ENCODE measurements around the gene HPN. TPM values are rescaled to one million over a fixed set of nuclear protein-coding genes. Genes with fewer than 3 reads are reported as not detected.
A peak's percentile ranks its signal among the peaks of the same experiment; 100 is the strongest.

The HPN gene
- total and polyA plus RNA-seq, 2 of the 13 experiments (the other 11 are each of a cell fraction or from before 2014, with no cell fraction given), result 46.7 to 261 TPM

- CTCF ChIA-PET (ENCODE audit: low intra/inter-chr PET ratio, low total read pairs), result no interaction called here
- Histone ChIP-seq H3K9me3 (ENCODE audit: low read length) (no peaks in the 10 kb centered on the region), H4K20me1 (ENCODE audit: insufficient read depth, low read length) (no peaks in the 10 kb centered on the region), H3K9ac (ENCODE audit: insufficient read depth, low read depth, low read length) (no peak overlapping the region), H3K27me3 (ENCODE audit: control insufficient read depth in 1 of 2, insufficient read depth in 2 of 2, low read length in 2 of 2) (no peaks in the 10 kb centered on the region; a peak in 1 of 5 replicates), H3K4me1 (ENCODE audit: insufficient read depth, low read length) (peaks cover 34% of the 10 kb centered on the region), H2AFZ (ENCODE audit: low read length) (peak overlapping the region; percentile 82), H3K4me3 (replicated peaks in 1 of 3; ENCODE audit: insufficient read depth in 1 of 3, low read depth in 2 of 3, low read length in 3 of 3) (no peak overlapping the region; a peak in 1 of 6 replicates), H3K4me2 (ENCODE audit: low read depth, low read length) (peak overlapping the region; percentile 29; the same call in 1 of the 2 replicates), H3K36me3 (replicated peaks in 1 of 2; ENCODE audit: control insufficient read depth in 1 of 2, insufficient read depth in 2 of 2, low read length in 2 of 2) (no peaks in the 10 kb centered on the region), H3K79me2 (ENCODE audit: insufficient read depth, low read length) (no peaks in the 10 kb centered on the region), H3K27ac (ENCODE audit: extremely low read length, insufficient read depth, low read length) (no peak overlapping the region)
- BruUV-seq (replicated peaks), result no TSS peak
- POLR2A ChIA-PET, result no interaction called here
- in situ Hi-C loops (cut with HindIII; ENCODE audit: extremely low pct_ligation_motif_present, low pct_unique_long_range_greater_than_20kb), result no loop called here
- ATAC-seq (peak; percentile 37), FAIRE-seq (no peak), DNase-seq (ENCODE audit: low spot score) (no peak)
- intact Hi-C loops (cut with micrococcal nuclease; ENCODE audit: unreplicated experiment), result no loop called here
- TF ChIP-seq ZNF512 (CRISPR knock-in tag; IDR thresholded peaks at IDR 0.05), result peak; percentile 96
- no peak for TF ChIP-seq ZNF792 (CRISPR knock-in tag; IDR thresholded peaks at IDR 0.05)
- no peak for TF ChIP-seq GRHL1 (CRISPR knock-in tag; conservative IDR thresholded peaks at IDR 0.05)
- TF ChIP-seq NONO (IDR thresholded peaks at IDR 0.05), result 0 out of 2 replicates have a peak, but pooled peaks have one; percentile 36
- no peak for TF ChIP-seq NONO (CRISPR knock-in tag; conservative IDR thresholded peaks at IDR 0.05)
- TF ChIP-seq CTCF (CRISPR knock-in tag; IDR thresholded peaks at IDR 0.05), result 0 out of 2 replicates have a peak, but pooled peaks have one; percentile 3
- WGBS (ENCODE audit: low lambda C conversion rate), result 29% methylated on average over 8 of the region's 8 CpGs
Observed at GRCh38 chr19:35095667-35096368, 54.3 kb downstream of the HPN start.
